GM18505 (cell line): ENCODE data around the gene HHIPL2.

ENCODE experiments used
- ATAC-seq: cut with Tn5 transposase; IDR thresholded peaks from one replicate; pipeline ENCODE4 v1.9.1; 2021; ENCODE audit not compliant: unreplicated experiment
- POLR2A ChIP-seq: IDR thresholded peaks from 4 replicates; pipeline ENCODE4 v1.6.1; 2011; ENCODE audit warnings: borderline replicate concordance; ENCODE audit not compliant: insufficient read depth, insufficient read length; ENCODE audit errors: extremely low read depth

The HHIPL2 gene

GRCh38 chr1:222554177-222554576 lies 6.3 kb upstream of the HHIPL2 start:
- TF ChIP-seq POLR2A: no peak
- ATAC-seq: no peak

DNA sequence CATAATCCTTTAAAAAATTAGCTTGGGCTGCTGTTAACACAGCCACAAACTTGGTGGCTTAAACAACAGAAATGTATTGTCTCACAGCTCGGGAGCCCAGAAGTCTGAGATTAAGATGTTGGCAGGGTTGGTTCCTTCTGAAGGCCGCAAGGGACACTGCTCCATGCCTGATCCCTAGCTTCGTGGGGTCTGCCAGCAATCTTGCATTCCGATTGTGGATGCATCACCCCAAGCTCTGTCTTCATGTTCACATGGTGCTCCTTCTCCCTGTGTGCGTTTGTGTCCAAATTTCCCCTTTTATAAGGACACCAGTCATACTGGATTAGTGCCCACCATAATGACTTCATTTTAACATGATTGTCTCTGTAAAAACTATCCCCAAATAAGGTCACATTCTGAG lies 5.0 kb upstream of the HHIPL2 start:
- no peak for TF ChIP-seq POLR2A
- no peak for ATAC-seq

DNA sequence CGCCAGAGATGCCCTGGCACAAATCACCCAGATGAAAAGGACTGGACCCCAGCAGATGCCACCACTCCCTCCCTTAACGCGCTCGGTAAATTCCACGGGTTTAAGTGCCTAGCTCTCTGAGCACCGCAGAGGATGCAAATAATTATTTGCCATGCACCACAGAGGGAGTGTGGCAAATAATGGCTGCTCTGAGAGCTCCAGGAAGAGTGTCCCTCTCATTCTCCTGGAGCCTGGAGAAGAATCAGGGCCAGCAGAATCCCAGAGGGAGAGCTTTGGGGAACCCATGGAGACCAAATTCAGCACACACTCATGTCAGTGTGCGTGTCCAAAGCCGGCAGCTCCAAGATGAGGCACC lies 667 bp downstream of the HHIPL2 start:
- ATAC-seq: no peak

GRCh38 chr1:222546548-222547259 lies 1.2 kb downstream of the HHIPL2 start:
- ATAC-seq: no peak
- no peak for TF ChIP-seq POLR2A

More for the DNA sequence above, 667 bp downstream of the HHIPL2 start:
- no peak for TF ChIP-seq POLR2A

GRCh38 chr1:222546091-222546490 lies 1.8 kb downstream of the HHIPL2 start:
- ATAC-seq: no peak
- no peak for TF ChIP-seq POLR2A

- no peak for TF ChIP-seq POLR2A
- ATAC-seq: no peak
Measured at GRCh38 chr1:222543817-222544216, 4.1 kb downstream of the HHIPL2 start.

DNA sequence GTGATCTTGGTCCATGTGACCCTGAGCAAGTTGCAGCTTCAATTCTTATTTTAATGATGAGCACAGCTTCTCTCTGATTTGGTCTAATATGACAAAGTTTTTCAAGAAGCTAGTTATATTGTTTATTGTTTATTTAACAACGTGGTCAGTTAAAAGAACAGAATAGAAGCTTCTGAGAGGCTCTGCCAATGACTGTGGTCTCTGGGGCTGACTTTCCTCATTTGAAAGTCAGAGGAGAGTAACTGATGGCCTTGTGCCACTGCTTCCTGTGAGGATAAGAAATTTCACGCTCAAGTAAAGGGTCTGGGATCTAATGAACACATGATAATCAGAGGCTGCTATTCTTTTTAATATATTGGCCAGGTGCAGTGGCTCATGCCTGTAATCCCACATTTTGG lies 7.3 kb downstream of the HHIPL2 start:
- no peak for ATAC-seq
- no peak for TF ChIP-seq POLR2A

GRCh38 chr1:222539951-222540597 lies 7.8 kb downstream of the HHIPL2 start:
- ATAC-seq: no peak

DNA sequence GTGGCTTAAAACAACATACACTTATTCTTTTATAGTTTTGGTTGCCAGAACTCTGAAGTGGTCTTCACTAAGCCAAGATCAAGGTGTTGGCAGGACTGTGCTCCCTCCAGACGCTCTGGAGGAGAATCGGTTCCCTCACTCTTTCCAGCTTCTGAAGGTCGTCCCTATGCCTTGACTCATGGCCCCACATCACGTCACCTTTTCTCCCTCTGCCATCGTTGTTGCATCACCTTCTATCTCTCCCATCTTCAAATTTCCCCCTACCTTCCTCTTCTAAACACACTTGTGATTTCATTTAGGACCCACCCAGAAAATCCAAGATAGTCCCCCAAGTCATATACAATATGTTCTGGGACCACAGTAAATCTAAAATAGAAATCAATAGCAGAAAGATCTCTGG lies 12.4 kb downstream of the HHIPL2 start:
- TF ChIP-seq POLR2A: no peak

More at GRCh38 chr1:222539951-222540597, 7.8 kb downstream of the HHIPL2 start:
- no peak for TF ChIP-seq POLR2A

DNA sequence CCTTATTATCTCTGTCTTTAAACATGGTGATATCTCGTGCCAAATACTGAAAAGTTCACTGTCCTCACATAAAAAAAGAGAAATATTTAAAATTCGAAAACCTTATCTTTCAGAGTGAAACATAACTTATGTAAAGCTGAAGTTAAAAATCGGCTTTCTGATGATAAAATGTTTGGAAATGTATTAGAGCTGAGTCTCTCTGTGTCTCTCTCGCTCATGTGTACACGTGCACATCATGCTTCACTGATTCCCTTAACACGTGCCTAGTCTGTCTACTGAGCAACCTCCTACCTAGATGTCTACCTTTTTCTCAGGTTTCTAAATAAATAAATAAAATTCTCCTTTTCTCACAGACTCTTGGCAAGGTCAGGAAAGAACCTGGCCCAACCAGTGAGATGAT lies 17.1 kb downstream of the HHIPL2 start:
- no peak for ATAC-seq
- TF ChIP-seq POLR2A: no peak

More for the DNA sequence above, 12.4 kb downstream of the HHIPL2 start:
- no peak for ATAC-seq

GRCh38 chr1:222529916-222530315 lies 18.0 kb downstream of the HHIPL2 start:
- ATAC-seq: no peak
- TF ChIP-seq POLR2A: no peak

DNA sequence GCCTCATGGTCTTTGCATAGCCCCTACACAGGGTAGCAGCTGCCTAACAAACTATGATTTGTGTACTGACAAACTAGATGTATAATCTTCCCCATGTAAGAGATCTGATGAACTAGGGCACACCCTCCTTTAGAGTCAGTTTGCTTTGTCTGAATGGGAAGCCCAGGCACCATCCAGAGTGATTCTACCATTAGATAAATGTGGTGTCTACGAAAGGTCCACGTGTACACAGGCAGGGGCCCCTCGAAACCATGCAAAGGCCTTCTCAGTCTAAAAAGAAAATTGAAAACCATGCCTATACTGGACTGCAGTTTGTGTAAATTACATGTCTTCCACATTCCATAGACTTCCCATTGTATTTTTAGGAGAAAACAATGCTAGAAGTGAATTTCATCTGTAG lies 18.7 kb downstream of the HHIPL2 start:
- no peak for TF ChIP-seq POLR2A
- ATAC-seq: no peak

DNA sequence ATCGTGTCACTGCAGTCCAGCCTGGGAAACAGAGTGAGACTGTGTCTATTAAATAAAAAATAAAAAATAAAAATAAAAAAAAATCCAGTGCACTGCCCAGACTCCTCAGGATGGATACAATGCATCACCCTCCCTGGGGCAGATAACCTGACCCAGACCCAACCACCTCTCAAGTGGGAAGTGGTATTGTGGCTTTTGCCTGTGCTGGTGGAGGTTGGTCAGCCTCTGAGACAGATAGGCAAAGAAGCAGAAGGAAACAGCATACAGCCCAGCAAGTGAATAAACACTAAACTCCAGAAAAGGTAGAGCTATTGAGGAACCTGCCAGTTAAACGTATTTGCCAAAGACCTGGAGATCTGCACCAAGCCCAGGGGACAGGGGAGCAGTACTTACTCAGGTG lies 22.0 kb downstream of the HHIPL2 start:
- TF ChIP-seq POLR2A: no peak
- ATAC-seq: no peak

DNA sequence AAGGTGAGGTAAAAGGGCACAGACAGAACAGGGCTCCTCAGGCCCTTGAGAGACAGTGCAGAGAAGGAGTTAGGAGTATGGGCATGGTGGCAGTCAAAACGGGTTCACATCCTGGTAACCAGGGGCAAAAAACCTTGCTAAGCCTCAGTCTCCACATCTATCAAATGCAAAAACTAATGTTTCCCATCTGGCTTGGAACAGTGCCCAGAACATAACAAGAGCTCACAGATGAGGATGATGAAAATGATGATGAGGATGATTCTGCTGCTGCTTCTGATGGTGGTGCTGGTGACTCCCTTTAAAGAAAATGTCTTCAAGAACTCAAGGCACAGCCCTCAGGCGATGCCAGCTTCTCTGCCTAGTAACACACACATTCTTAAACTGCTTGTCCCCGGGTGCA lies 24.1 kb downstream of the HHIPL2 start:
- ATAC-seq: no peak
- no peak for TF ChIP-seq POLR2A
